Thoracic aorta (tissue), 2 donors: ENCODE measurements around the gene KRTAP23-1. TPM values are rescaled to one million over a fixed set of nuclear protein-coding genes. Genes with fewer than 3 reads are reported as not detected.

ENCODE experiments used
- ATAC-seq: fragments of 150-250 bp; one replicate; pipeline ENCODE4 v1.8.0; 2017; ENCODE audit warnings: low read depth; ENCODE audit not compliant: insufficient number of reproducible peaks, low FRiP score
- DNase-seq: peaks from one replicate; pipeline ENCODE4 v3.0.0-alpha.2; 2020; ENCODE audit warnings: low spot score
- H3K27ac ChIP-seq, 2 donors: fragments of 200-600 bp; sonication (generic); 1 replicate in 1 of 2; 2 replicates in 1 of 2; pipeline ENCODE4 v1.5.1; 2016; ENCODE audit warnings: mild to moderate bottlenecking in 2 of 2, moderate library complexity in 2 of 2
- H3K27me3 ChIP-seq: fragments of 200-600 bp; sonication (generic); replicated peaks from 2 replicates; pipeline ENCODE4 v1.6.0; 2016; ENCODE audit warnings: mild to moderate bottlenecking; ENCODE audit not compliant: insufficient read depth
- H3K36me3 ChIP-seq: fragments of 200-600 bp; sonication (generic); one replicate; pipeline ENCODE4 v1.5.1; 2016
- H3K4me1 ChIP-seq, 2 donors: fragments of 200-600 bp; sonication (generic); 1 replicate in 1 of 2; 2 replicates in 1 of 2; pipeline versions ENCODE4 v1.5.1 to v1.6.0; 2016; ENCODE audit warnings: low read depth in 2 of 2, mild to moderate bottlenecking in 1 of 2; ENCODE audit not compliant: control insufficient read depth in 1 of 2
- H3K4me3 ChIP-seq: fragments of 200-600 bp; sonication (generic); 2 replicates; pipeline ENCODE4 v1.5.1; 2016; ENCODE audit warnings: mild to moderate bottlenecking
- H3K9me3 ChIP-seq: fragments of 200-600 bp; sonication (generic); 2 replicates; pipeline ENCODE4 v1.5.1; 2016
- CTCF ChIP-seq: fragments of 200-600 bp; sonication (generic); IDR thresholded peaks from one replicate; pipeline ENCODE4 v1.5.1; 2019; ENCODE audit warnings: antibody characterized with exemption
- total RNA-seq, 2 donors: library from RNA; depleted of rRNA; stranded (reverse); fragments of >200 nt; gene quantifications; one replicate each; pipeline versions ENCODE4 v1.1.0 to v1.2.3, GENCODE V29; 2016

KRTAP23-1 gene
- total RNA-seq, 2 donors from 2014 or later, result not detected

DNA sequence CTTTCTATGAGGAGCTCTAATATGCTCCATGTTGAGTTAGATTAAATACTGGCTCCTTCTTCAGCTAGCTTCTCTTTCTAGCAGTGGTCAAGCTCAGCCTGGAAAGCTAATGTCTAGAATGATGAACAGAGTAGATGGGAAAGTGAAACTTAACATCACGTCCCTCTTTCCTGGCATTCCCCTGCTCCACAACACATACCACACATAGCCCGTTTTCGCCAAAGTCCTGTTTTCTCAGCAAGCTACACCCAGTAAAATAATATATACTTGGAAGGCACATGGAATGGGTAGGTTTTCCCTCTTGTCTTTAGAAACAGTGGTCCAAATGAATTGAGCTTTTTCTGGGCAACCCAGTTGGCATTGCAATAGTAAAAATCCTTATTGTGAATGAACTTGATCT is 14.7 kb downstream of the KRTAP23-1 start:
- Histone ChIP-seq H3K4me3 (peak overlapping the region; percentile 16), H3K4me1 (no peaks in the 10 kb centered on the region), H3K27me3 (no peaks in the 10 kb centered on the region), H3K27ac (no peak overlapping the region), H3K9me3 (no peaks in the 10 kb centered on the region), H3K36me3 (no peaks in the 10 kb centered on the region)
- TF ChIP-seq CTCF, result no peak
- no peak for DNase-seq
- no peak for ATAC-seq

DNA sequence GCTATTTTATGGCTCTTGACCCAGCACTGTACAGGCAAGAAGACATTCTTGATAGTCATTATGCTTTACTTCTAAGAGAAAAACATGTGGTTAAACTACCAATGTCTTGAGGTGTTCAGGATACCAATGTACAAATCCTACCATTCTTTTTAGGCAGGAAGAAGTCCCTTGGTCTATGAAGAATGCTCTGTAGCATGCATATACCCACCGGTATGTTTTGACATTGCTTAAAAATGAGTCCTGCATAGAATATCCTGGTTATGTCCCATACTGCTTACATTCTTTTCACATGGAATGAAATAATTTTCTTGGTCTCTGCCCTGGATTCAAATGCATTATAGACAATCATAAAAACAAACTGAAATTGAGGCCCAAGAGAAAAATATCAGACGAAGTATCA is 15.7 kb downstream of the KRTAP23-1 start:
- no peak for TF ChIP-seq CTCF
- no peak for ATAC-seq

DNA sequence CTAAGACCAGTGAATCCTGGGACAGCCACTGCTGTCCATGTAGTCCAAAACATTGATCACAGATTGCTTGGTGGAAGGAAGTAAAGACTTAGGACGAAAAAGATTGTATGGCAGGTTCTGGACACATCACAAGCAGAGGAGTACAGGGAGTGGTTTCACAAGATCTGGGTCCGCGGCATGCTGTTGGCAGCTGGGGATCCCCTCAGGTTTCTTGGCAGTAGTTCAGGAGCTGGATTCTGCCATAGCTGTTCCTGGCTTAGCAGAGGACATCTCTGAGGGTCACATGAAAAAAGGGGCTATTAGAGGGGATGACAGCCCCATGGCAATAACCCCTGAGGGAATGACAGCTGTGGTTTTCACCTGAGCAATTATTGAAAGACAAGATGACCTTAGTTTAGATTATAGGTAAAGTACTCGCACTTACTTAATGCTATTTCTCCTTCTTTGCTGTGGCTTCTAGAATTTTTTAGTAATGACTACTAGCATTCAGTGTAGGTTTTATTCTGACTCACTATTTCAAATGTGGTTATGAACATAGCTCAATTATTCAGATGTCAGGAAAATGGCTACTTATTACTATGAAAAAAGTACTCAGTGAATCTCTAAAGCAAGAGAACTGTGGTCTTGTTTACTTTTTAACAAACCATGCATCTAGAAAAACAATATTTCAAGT is 19.1 kb downstream of the KRTAP23-1 start:
- DNase-seq (no peak), ATAC-seq (no peak)
- Histone ChIP-seq H3K4me1 (no peaks in the 10 kb centered on the region), H3K4me3 (no peak overlapping the region), H3K9me3 (peaks cover 5% of the 10 kb centered on the region), H3K36me3 (no peaks in the 10 kb centered on the region), H3K27me3 (no peaks in the 10 kb centered on the region), H3K27ac (no peak overlapping the region)
- TF ChIP-seq CTCF, result no peak

More for the DNA sequence above, 15.7 kb downstream of the KRTAP23-1 start:
- no peaks in the 10 kb centered on the region for H3K4me1 ChIP-seq
- H3K27me3 ChIP-seq, result no peaks in the 10 kb centered on the region
- no peak overlapping the region for H3K4me3 ChIP-seq
- DNase-seq, result no peak
- H3K27ac ChIP-seq, result no peak overlapping the region
- H3K36me3 ChIP-seq, result no peaks in the 10 kb centered on the region
- H3K9me3 ChIP-seq, result no peaks in the 10 kb centered on the region

DNA sequence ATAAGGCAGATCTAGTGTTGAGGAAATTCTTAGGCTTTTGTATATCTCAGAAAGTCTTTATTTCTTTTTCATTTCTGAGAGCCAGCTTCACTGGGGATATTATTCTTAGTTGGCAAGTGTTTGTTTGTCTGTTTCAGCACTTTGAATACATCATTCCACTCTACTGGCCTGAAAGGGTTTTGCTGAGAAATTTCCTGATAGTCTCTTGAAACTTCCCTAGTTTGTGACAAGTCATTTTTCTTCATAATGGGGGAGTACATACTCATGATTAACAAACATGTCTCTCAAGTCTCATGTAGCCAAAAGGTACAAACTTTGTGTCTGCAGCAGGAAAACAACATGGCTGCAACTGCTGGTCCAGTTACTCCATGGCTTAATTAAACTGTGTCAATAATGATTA is 22.0 kb downstream of the KRTAP23-1 start:
- DNase-seq (no peak), ATAC-seq (no peak)
- H3K27me3 ChIP-seq, result no peaks in the 10 kb centered on the region
- H3K36me3 ChIP-seq, result no peaks in the 10 kb centered on the region
- TF ChIP-seq CTCF, result no peak
- no peaks in the 10 kb centered on the region for H3K4me1 ChIP-seq
- no peak overlapping the region for H3K27ac ChIP-seq
- H3K9me3 ChIP-seq, result peaks cover 5% of the 10 kb centered on the region
- H3K4me3 ChIP-seq, result no peak overlapping the region

GRCh38 chr21:30320215-30320614 is 28.2 kb downstream of the KRTAP23-1 start, which contains the start of gene KRTAP26-1:
KRTAP26-1 (minus strand) TSS chr21:30320315; CDS start chr21:30320035, 280 bp downstream.
- TF ChIP-seq CTCF, result no peak
- no peak for ATAC-seq
- Histone ChIP-seq H3K4me1 (no peaks in the 10 kb centered on the region), H3K27me3 (no peaks in the 10 kb centered on the region), H3K27ac (no peak within 1 kb of the TSS), H3K4me3 (no peak within 1 kb of the TSS), H3K36me3 (no peaks in the 10 kb centered on the region), H3K9me3 (no peaks in the 10 kb centered on the region)
- DNase-seq, result no peak
